Astrocyte (in vitro differentiated cells and primary cell): ENCODE results near the gene SND1.

Source experiments
- CTCF ChIP-seq: IDR thresholded peaks from 2 replicates; pipeline ENCODE4 v1.5.1; 2011; ENCODE audit warnings: low read depth, mild to moderate bottlenecking, inconsistent platforms, low read length, moderate library complexity; ENCODE audit not compliant: insufficient read depth
- EZH2 ChIP-seq: IDR thresholded peaks from 2 replicates; pipeline ENCODE4 v1.6.1; 2012; ENCODE audit warnings: mild to moderate bottlenecking, low read length, inconsistent platforms; ENCODE audit not compliant: insufficient read depth

DNA sequence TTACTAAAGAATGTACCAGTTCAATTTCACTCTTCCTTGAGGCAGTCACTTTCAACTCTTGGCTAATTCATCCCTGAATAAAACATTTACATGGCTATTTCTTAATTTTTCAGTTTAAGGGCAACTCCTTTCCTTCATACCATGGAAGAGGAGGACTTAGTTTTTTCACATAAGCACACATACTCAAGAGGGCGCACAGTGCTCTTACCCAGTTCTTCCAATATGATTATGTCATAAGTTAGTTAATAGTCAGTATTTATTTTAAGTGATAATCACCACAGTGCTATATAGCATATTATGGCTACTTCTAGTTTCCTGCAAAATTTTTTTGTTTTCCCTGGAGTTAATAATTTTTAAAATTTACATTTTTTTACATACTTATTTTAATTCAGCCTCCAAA lies 58.6 kb downstream of the SND1 start:
- TF ChIP-seq CTCF (no peak), EZH2 (no peak)
